SW 1271 (cell line): ENCODE results near the gene CREB3L2.

Experiments used
- DNase-seq, 2 experiments: peaks; one replicate each; lab custom pipeline; 2025; lab: John Stamatoyannopoulos, UW

CREB3L2 gene

GRCh38 chr7:137873524-137873923 is 128.4 kb downstream of the CREB3L2 start:
- DNase-seq: no peak

GRCh38 chr7:137871170-137871915 is 130.5 kb downstream of the CREB3L2 start:
- DNase-seq: no peak

GRCh38 chr7:137870684-137871083 is 131.2 kb downstream of the CREB3L2 start:
- DNase-seq: no peak

- DNase-seq: no peak
Observed at GRCh38 chr7:137870078-137870477, 131.8 kb downstream of the CREB3L2 start.

- DNase-seq: no peak
Observed at GRCh38 chr7:137869260-137869659, 132.6 kb downstream of the CREB3L2 start.

GRCh38 chr7:137867289-137867688 is 134.6 kb downstream of the CREB3L2 start:
- DNase-seq: no peak

- DNase-seq: no peak
Observed at GRCh38 chr7:137865764-137866163, 136.1 kb downstream of the CREB3L2 start.

- no peak for DNase-seq
Observed at GRCh38 chr7:137862964-137863363, 138.9 kb downstream of the CREB3L2 start.

- no peak for DNase-seq
Observed at GRCh38 chr7:137862358-137862757, 139.5 kb downstream of the CREB3L2 start.

GRCh38 chr7:137860542-137860941 is 141.3 kb downstream of the CREB3L2 start:
- DNase-seq: no peak

- DNase-seq: no peak
Observed at GRCh38 chr7:137853053-137853452, 148.8 kb downstream of the CREB3L2 start.

- no peak for DNase-seq
Observed at GRCh38 chr7:137852108-137852507, 149.8 kb downstream of the CREB3L2 start.

GRCh38 chr7:137850972-137851945 is 150.6 kb downstream of the CREB3L2 start:
- no peak for DNase-seq

GRCh38 chr7:137850571-137850970 is 151.3 kb downstream of the CREB3L2 start:
- no peak for DNase-seq

GRCh38 chr7:137848095-137848494 is 153.8 kb downstream of the CREB3L2 start:
- no peak for DNase-seq

- DNase-seq: no peak
Observed at GRCh38 chr7:137847568-137848050, 154.3 kb downstream of the CREB3L2 start.

- DNase-seq: no peak
Observed at GRCh38 chr7:137846827-137847567, 154.9 kb downstream of the CREB3L2 start, which contains the start of gene DGKI. Gene DGKI (minus strand): TSS chr7:137846974.

GRCh38 chr7:137846549-137846826 is 155.4 kb downstream of the CREB3L2 start:
- DNase-seq: no peak

GRCh38 chr7:137844677-137845425 is 157.0 kb downstream of the CREB3L2 start:
- DNase-seq: no peak

- no peak for DNase-seq
Observed at GRCh38 chr7:137839903-137840779, 161.7 kb downstream of the CREB3L2 start.
